Measurements from ENCODE around the gene AGPAT1. TPM values are rescaled to one million over a fixed set of nuclear protein-coding genes. Genes with fewer than 3 reads are reported as not detected.
"Not testable (repeated sequence)": the region's sequence is repeated elsewhere in the genome, so short reads cannot be mapped to it uniquely, and the experiment has no call there.

The AGPAT1 gene
- total RNA-seq, 2 experiments from 2014 or later: 30.8 to 33.6 TPM

DNA sequence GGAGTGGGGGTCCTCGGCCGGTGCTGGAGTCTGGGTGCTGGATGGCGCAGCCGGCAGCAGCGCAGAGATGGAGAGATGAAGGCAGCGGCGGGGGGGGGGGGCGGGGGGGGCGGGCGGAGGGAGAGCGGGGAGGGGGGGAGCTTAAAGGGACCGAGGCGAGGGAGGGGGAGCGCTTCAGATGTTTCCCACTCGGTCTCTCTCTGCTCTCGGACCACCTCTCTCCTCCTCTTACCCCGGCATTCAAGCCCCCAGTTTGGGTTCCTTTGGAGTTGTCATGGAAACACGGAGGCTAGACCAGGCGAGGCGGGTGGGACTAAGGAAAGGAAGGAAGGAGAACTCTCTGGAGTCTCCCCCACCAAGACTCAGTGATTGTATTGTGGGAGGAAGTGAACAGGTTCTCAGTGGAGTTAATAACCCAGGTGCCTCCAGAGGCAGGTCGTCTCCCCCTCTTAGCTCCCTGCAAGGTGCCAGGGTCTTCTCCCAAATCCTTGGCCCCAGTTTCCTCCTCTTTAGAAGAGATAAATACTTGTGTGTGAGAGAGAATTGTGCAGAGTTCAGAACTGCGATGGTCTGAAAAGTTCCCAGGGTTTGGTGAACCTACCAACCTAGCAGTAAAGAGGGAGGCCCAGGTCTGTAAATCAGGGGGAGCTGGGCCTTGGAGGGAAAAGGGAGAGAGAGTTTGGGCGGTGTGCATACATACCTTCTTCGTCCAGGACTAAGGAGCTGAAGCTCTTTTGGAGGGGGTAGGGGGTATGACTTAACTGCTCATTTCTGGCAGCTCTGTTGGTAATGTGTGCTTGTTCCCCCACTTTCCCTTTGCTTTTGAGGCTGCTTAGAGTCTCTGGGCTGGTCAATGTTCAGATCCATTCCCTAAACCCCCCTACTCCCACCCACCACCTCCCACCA is 23.8 kb downstream of the AGPAT1 start, which contains the start of gene PRRT1:
Gene PRRT1, minus strand, starts transcription at position 77 of the 906 bp plus-strand sequence. CDS start 112 bp downstream, outside the sequence.
- no peak for DNase-seq
- Mint-ChIP-seq H3K36me3 (peaks cover 7% of the 10 kb centered on the region), H3K4me1 (peaks cover 56% of the 10 kb centered on the region), H3K9me3 (no peaks in the 10 kb centered on the region), H3K4me3 (peak within 1 kb of the TSS; percentile 97), H3K27me3 (peaks cover 21% of the 10 kb centered on the region), H3K27ac (peak within 1 kb of the TSS; percentile 26)

DNA sequence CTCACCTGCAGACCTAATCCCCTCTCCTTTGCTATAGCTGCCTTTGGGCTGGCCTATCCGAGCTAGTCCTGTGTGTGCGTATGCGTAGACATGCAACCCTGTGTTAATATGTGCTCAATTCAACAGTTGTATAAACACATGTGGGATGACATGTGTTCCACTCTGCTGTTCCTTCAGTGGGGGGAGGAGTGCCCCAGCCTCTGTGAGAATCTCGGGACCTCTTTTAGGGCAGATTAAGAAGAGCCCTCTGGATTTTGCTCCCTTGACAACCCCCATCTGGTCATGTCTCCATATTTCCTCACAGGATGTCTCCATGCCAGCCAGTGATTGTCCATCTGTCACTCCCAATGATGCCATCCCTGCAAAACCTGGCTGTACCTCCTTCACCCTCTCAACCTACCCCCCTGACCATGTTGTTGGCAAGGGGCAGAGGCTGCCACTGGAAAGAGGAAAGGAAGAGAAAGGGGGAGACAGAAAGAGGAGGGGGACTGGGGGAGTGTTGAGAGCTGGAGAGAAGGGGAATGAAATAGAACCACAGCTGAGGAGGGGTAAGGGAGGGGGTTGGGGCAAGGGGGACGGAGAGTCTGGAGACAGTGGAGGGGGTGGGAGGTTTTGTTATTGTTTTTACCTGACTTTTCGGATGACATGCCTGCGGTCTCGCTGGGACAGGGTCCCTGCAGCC is 24.6 kb downstream of the AGPAT1 start:
- Mint-ChIP-seq H3K4me1 (peaks cover 56% of the 10 kb centered on the region), H3K9me3 (no peaks in the 10 kb centered on the region), H3K27ac (peak overlapping the region; percentile 18)

DNA sequence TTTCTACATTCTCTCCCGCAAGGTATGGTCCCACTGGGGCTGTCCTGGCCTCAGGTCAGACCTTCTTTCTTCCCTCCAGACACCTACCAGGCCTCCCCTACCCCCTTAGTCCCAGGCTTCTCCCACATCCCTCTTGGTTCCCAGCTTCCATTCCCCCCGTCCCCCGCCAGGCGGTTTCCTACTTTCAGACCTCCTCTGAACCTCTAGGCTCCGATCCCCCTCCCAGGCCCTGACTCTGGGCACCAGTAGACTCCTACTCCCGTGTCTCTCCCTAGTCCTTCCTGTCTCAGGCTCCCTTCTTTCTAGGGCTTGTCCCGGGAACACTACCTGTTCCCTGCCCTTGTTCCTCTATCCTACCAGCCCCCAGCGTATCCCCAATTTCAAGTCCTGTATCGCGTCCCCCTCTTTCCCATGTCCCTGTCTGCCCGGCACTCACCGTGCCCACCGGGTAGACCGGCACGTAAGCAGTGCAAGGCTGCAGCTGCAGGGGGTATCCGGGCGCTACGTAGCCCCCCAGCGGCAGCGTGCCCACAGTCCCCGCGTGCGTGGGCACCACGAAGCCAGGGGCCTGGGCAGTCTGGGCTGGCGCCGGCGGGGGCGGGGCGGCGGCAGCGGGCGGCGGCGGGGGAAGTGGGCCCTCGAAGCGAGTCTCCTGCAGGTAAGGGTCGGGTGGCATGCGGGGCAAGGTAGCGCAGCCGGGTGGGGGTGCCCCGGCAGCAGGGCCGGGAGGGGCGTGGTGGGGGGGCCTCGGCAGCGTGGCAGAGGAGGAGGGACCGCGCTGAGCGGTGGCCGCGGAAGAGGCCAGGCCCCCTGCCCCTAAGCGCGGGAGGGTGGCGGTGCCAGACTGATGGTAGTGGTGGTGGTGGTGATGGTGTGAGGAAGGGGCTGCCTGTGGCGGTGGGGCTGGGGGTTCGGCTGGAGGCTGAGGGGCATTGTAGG is 25.7 kb downstream of the AGPAT1 start:
- DNase-seq: no peak
- Mint-ChIP-seq H3K27ac (peak overlapping the region; percentile 8), H3K4me1 (peaks cover 46% of the 10 kb centered on the region), H3K9me3 (no peaks in the 10 kb centered on the region), H3K36me3 (peaks cover 7% of the 10 kb centered on the region), H3K4me3 (peak overlapping the region; percentile 69), H3K27me3 (peaks cover 21% of the 10 kb centered on the region)

More for the DNA sequence above, 24.6 kb downstream of the AGPAT1 start:
- H3K36me3 Mint-ChIP-seq: peaks cover 7% of the 10 kb centered on the region
- H3K4me3 Mint-ChIP-seq: peak overlapping the region; percentile 69
- no peak for DNase-seq
- H3K27me3 Mint-ChIP-seq: peaks cover 21% of the 10 kb centered on the region

DNA sequence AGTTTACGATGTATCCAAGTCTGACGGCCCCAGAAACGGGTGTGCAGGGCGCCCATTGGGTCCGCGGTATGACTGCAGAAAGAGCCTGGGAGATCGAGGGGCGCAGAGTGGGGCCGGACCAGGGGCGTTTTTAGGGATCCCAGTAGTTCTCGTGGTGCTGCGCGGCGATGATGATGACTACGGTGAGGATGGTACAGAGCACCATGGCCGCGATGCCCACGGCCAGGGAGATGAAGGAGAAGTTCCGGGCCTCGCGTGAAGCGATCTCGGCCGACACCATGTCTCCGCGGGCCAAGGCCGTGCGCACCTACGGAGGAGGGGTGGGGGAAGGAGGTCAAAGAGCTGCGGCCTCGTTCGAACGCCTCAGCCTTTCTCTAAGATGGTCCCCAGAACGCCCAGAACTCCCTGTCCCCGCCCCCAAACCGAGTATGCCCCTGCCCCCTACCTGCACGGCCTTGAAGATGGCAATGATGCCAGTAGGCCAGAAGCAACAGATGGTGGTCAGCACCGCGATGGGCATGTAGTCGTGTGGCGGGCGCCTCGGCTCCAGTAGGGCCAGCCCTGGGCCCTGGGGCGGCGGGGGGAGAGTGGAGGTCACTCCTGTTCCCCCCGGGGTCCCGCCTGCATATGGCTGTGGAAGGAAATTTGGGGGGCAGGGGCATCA is 26.7 kb downstream of the AGPAT1 start:
- Mint-ChIP-seq H3K4me1 (peaks cover 40% of the 10 kb centered on the region), H3K27me3 (peaks cover 21% of the 10 kb centered on the region), H3K27ac (peak overlapping the region; percentile 80)

DNA sequence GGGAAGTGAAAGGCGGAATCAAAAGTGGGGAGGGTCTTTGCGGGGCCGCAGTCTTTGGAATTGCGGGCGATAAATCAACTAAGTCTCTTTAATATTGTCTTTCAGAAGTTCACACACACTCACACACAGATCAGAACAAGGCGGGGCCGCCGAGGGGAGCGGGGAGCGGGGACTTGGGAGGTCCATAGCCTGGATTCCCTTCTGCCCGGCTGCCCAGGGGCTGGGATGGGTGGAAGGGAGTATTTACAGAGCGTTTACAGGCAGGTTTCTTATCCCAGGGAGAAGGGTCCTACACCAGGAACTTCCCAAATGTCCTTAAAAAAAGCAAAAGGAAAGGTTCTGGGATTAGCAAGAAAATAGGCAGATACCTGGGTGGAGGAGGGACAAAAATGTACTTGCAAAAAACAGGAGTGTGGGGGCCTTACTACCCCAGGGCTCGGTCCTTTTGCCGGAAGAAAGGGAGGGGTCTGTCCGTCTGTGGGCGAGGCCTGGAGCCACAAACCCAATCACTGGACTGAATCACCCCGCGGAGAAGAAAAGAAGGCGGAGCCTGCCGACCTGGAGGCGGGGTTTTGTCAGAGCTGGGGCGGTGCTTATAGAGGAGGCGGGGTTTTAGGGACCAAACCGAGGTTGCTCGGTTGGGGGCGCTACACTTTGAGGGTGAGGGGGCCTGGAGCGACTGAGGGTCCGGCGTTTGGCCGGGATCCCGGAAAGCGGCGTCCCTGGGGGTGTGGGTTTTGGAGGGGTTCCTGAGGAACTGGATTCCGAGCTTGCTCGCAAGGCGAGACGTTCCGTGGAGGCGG is 27.4 kb downstream of the AGPAT1 start:
- Mint-ChIP-seq H3K4me3 (peak overlapping the region; percentile 73), H3K27ac (peak overlapping the region; percentile 80), H3K27me3 (peaks cover 21% of the 10 kb centered on the region), H3K36me3 (peaks cover 4% of the 10 kb centered on the region), H3K4me1 (peaks cover 40% of the 10 kb centered on the region), H3K9me3 (no peaks in the 10 kb centered on the region)
- peak; percentile 70 for DNase-seq

More for the DNA sequence above, 26.7 kb downstream of the AGPAT1 start:
- H3K9me3 Mint-ChIP-seq: no peaks in the 10 kb centered on the region
- H3K36me3 Mint-ChIP-seq: peaks cover 7% of the 10 kb centered on the region
- DNase-seq: no peak
- H3K4me3 Mint-ChIP-seq: peak overlapping the region; percentile 73

DNA sequence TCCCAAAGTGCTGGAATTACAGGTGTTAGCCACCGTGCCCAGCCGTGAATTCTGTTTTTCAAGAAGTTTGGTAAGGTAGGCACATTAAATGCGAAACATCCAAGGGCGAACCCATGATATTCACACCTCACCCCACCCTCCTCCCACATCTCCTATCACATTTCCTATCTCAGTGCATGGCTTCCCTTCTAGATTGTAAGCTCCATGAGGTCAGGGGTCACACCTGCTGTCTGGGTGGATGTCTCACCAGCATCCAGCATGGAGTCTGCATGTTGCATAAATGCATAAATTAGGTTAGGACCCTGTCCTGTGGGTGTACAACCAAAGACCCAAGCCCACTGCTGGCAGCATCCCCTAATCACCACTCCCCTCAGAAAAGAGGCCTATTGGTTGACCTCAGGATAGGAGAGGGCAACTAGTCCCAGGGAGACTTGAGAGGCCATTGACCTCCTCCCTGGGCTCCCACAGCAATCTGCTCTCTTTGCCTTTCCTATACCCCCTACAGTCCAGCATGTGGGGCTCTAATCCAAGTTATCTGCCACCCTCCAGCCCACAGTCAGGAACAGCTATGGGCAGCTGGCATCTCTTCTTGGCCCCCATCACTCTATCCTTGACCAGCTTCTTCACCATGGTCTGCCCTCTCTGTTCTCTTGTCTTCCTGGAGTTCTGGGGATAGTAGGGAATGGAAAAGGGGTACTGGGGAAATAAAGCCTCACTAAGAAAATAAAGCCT is 28.3 kb downstream of the AGPAT1 start:
- no peak overlapping the region for H3K27ac Mint-ChIP-seq
- H3K9me3 Mint-ChIP-seq: no peaks in the 10 kb centered on the region
- peaks cover 21% of the 10 kb centered on the region for H3K27me3 Mint-ChIP-seq
- H3K4me1 Mint-ChIP-seq: peaks cover 32% of the 10 kb centered on the region
- H3K36me3 Mint-ChIP-seq: peaks cover 4% of the 10 kb centered on the region
- DNase-seq: no peak
- no peak overlapping the region for H3K4me3 Mint-ChIP-seq

DNA sequence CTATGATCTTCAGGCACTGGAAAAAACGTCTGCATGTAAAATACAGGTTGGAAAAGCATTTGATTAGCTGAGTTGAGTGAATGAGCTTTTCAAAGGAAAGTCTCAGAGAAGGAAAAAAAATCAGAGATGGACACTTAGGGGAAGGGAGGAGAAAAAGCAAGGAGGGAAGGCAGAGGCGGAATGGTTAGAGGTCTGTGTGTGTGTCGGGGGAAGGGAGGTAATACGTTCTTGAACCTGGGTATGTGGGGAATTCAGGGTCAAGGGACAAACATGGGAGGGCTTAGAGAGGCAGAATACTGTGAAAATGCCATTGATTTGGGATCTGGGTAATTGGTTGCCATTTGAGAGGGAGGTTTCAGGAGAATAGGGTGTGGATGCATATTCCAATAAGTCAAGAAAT is 29.2 kb downstream of the AGPAT1 start:
- H3K27ac Mint-ChIP-seq: no peak overlapping the region
- H3K4me1 Mint-ChIP-seq: peaks cover 26% of the 10 kb centered on the region
- H3K9me3 Mint-ChIP-seq: no peaks in the 10 kb centered on the region
- peaks cover 4% of the 10 kb centered on the region for H3K36me3 Mint-ChIP-seq
- peaks cover 21% of the 10 kb centered on the region for H3K27me3 Mint-ChIP-seq
- no peak for DNase-seq
- no peak overlapping the region for H3K4me3 Mint-ChIP-seq

DNA sequence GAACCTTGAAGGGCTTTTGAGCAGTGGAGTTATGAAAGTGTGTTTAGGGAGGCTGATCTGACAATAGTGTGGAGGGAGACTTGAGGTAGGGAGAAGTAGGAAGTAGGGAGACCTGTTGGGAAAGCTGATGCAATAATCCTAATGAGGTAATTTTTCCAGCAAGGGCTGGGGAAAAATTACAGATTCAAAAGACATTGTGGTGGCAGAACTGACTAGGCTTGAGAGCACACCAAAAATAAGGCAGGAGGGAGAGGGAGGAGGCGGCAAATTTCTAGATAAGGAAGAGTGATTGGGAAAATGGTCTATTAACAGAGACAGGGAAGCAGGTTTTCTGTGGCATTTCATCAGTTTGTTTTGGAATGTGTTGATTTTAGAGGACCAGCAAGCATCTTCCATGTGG is 29.6 kb downstream of the AGPAT1 start:
- Mint-ChIP-seq H3K4me1 (peaks cover 24% of the 10 kb centered on the region), H3K4me3 (no peak overlapping the region), H3K36me3 (peaks cover 4% of the 10 kb centered on the region), H3K27ac (no peak overlapping the region), H3K27me3 (peaks cover 21% of the 10 kb centered on the region), H3K9me3 (no peaks in the 10 kb centered on the region)
- no peak for DNase-seq

DNA sequence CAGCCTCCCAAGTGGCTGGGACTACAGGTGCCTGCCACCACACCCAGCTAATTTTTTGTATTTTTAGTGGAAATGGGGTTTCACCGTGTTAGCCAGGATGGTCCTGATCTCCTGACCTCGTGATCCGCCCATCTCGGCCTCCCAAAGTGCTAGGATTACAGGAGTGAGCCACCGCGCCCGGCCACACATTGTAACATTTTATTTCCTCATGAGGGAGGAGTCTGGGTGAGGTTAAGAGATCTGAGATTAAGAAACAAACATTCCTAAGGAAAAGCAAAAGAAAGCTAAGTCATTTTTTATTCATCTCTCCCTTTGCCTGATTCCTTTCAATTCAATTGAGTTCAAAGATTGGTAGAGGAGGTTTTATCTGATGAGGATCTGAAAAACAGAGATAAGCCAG is 31.6 kb downstream of the AGPAT1 start:
- not testable (repeated sequence) for DNase-seq, H3K27ac Mint-ChIP-seq, H3K9me3 Mint-ChIP-seq, H3K4me3 Mint-ChIP-seq, H3K36me3 Mint-ChIP-seq
- Mint-ChIP-seq H3K27me3 (peaks cover 15% of the 10 kb centered on the region), H3K4me1 (peaks cover 11% of the 10 kb centered on the region)

DNA sequence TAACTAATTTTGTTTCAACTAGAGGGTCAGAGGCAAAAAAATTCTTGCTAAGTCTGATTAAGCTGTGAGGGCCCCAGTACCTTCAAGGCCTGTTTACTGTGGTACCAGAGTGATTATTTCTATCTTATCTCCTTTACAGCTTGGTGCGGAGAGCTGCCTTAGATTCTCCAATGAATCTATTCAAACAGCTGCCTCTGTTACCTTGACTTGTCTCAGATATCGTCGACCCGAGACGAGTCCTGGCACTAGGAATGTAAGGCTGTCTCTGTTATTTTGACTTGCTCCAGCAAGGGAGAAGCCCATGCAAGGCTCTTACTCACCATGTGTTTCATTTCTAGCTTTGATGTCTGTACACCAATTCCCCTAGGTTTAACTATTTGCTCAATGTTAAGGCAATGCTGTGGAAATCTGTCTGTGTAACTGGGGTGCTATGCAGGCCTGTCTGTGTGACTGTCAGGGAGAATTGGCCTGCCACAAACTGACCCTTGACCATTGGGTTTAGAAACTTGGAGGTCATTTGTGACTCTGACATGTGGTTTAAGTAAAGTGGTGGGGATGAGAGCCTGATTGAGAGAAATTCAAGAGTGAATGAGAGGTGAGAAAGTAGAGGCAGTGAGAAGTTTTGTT is 35.4 kb downstream of the AGPAT1 start:
- H3K4me1 Mint-ChIP-seq: no peaks in the 10 kb centered on the region

DNA sequence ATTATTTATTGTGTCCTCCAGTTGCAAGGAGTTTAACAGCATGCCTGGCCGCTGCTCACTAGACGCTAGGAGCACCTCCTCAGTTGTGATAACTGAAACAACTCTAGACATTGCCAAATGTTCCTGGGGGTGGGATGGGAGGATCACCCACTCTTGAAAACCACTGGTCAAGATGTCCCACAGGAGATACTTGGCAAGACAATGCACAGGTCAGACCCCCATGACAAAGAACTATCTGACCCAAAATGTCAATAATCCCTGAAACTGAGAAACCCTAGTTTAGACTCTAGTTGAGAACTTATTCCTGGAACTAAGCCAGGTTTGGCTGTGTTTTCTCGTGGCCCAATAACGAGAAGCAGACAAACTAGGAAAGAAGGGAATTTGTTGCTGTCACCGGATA is 36.3 kb downstream of the AGPAT1 start:
- H3K27ac Mint-ChIP-seq: no peak overlapping the region
- no peaks in the 10 kb centered on the region for H3K4me1 Mint-ChIP-seq
- H3K9me3 Mint-ChIP-seq: no peaks in the 10 kb centered on the region
- no peak overlapping the region for H3K4me3 Mint-ChIP-seq
- peaks cover 3% of the 10 kb centered on the region for H3K27me3 Mint-ChIP-seq
- DNase-seq: no peak
- H3K36me3 Mint-ChIP-seq: no peaks in the 10 kb centered on the region

More for the DNA sequence above, 35.4 kb downstream of the AGPAT1 start:
- Mint-ChIP-seq H3K27me3 (peaks cover 3% of the 10 kb centered on the region), H3K9me3 (no peaks in the 10 kb centered on the region), H3K27ac (no peak overlapping the region), H3K36me3 (no peaks in the 10 kb centered on the region), H3K4me3 (no peak overlapping the region)
- DNase-seq: no peak

DNA sequence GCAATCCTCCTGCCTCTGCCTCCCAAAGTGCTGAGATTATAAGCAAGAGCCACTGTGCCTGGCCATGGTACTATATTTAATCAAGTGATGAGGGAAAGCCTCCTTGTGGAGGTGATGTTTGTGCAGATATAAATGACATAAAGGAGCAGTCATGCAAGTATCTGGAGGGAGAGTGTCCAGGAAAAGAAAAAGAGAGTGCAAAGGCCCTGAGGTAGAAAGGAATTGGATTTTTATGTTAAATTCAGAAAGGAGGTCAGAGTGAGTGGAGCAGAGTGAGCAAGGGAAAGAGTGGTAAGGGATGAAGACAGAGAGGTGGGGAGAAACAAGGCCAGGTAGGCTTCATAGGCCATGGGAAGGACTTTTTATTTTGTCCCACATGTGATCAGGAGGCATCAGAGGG is 38.4 kb downstream of the AGPAT1 start:
- H3K4me3 Mint-ChIP-seq: no peak overlapping the region
- DNase-seq: no peak
- no peaks in the 10 kb centered on the region for H3K36me3 Mint-ChIP-seq
- no peaks in the 10 kb centered on the region for H3K4me1 Mint-ChIP-seq
- H3K27me3 Mint-ChIP-seq: peaks cover 3% of the 10 kb centered on the region
- H3K27ac Mint-ChIP-seq: no peak overlapping the region
- H3K9me3 Mint-ChIP-seq: no peaks in the 10 kb centered on the region

DNA sequence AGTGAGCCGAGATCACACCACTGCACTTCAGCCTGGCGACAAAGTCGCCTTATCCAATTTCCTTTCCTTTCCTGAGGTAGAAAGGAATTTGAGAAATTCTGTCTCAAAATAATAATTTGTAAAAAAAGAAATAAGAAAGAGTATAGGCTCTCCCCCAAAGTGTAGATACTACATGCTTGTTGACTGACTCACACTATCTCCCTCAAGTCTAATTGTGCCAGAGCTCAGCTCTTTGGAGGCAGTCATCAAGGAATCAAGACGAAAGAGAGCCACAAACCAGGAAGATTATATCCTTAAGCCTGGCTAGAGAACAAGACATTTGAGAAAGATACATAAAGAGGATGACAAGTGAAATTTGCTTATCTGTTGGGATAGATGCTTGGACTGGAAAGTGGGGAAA is 42.1 kb downstream of the AGPAT1 start:
- no peak for DNase-seq
- no peaks in the 10 kb centered on the region for H3K9me3 Mint-ChIP-seq
- H3K27me3 Mint-ChIP-seq: no peaks in the 10 kb centered on the region
- H3K4me1 Mint-ChIP-seq: peaks cover 10% of the 10 kb centered on the region
- H3K27ac Mint-ChIP-seq: no peak overlapping the region
- H3K4me3 Mint-ChIP-seq: no peak overlapping the region
- H3K36me3 Mint-ChIP-seq: no peaks in the 10 kb centered on the region

Data from activated naive CD8-positive, alpha-beta T cell treated with anti-CD3 and anti-CD28 coated beads for 36 hours (primary cell).